Islet precursor cell (in vitro differentiated cells): Measurements from ENCODE around the gene RTEL1.
"Not testable (repeated sequence)": the region's sequence is repeated elsewhere in the genome, so short reads cannot be mapped to it uniquely, and the experiment has no call there.

Experiments
- DNase-seq: peaks from one replicate; pipeline ENCODE4 v3.0.0-alpha.2; 2018

Gene RTEL1

DNA sequence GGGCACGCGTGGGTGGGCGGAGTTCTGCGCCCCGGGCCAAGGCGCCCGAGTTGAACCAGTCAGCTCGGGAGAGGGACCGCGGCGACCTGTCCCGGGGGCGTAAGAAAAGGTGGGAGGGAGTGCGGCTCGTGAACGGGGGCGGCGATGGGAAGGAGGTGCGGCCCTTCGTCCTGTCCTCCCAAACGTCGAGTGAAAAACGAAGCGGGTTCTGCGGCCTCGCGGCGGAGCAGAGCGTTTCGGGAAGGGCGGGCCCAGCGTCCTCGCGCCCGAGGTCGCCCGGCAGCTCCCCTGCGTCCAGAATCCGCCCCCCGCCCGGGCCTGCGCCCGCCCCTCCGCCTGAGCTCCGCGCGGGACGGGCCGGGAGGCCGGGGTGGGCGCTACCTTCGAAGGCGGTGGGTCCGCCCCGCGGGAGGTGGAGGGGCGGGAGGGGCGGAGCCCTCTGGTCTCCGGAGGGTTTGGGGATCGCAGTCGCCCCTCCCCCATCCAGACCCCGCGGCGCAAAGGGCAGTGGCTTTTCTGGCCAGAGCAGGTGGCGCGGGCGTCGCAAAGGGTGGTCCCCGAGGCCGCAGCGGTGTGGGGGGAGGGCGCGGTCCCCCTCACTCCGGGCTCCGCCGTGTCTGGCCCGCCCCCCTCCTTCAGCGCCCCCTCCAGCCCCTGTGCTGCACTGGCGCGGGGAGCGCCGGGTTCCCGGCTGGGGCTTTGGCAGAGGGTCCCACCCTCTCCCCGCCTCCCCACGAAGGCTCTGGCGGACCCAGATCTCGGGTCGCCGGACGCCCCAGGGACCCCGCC is 5.7 kb upstream of the RTEL1 start:
- DNase-seq = no peak

DNA sequence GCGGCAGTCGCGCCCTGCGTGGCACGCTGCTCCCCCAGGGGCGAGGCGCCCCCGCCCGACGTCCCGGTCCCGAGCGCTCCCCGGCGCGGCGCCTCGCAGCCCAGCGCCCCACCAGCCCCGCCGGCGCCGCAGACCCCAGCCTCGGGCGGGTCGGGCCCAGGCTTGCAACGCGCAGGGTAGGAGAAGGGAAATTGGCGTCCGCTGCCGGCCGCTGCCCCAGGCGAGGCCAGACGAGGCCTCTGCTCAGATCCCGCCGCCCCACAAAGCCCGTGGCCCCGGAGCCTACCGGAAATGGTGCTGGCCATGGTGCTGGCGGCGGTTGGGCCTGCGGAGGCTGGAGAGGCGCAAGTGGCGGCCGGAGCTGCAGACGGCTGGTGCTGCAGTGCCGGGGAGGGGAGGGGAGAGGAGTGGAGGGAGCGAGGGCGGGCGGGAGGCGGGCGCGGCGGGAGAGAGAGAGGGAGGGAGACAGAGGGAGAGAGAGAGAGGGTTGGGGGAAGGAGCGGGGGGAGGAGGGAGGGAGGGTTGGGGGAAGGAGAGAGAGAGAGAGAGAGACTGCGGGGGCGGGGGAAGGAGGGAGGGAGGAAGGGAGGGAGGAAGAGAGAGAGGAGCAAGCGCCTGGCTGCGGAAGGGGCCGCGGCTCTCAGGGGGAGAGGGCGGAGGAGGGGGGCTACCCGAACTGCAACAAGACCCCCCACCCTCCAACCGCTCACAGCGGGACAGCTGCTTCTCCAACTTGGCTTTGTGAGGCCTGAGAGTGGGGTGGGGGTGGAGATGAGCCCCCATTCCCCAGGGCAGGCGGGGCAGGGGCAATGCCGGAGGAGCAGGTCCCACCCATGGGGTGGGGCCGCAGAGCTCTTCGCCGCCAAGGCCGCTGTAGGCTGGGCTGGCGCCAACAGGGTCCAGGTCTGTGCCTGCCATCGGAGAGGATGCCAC is 4.8 kb upstream of the RTEL1 start, which contains the start of gene STMN3:
TSS of gene STMN3 (minus strand) at position 384 of the 933 bp plus-strand sequence. CDS start at position 305, 79 bp downstream.
- peak; percentile 98 for DNase-seq

DNA sequence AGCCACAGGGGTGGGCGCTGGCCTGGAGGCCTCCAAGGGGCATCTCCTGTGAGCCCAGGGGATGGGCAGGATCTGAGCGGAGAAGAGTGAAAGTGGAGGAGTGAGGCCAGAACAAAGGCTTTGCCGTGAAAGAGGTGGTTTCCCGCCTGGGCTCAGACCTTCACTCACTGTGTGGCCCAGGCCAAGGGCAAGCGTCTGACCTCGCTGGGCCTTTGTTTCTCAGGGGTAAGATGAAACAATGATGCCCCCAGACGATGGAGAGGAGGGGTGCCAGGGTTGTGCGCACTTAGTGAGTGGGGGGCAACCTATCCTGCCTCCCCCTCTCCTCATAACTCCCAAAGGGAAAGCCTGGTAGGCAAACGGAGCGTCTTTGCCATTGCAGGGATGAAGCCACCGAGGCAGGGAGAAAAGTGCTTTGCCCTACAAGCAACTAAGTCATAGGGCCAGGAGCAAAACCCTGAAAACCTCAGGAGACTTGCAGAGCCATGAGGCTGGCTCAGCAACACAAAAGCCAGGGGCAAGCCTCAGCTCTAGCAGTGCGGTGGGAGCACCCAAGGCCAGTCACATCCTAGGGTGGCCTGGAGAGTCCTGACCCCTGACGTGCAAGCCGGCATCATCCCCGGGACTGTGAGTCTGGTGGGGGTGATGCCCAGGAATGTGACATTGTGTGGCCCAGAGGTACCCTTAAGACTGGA is 4.0 kb upstream of the RTEL1 start:
- DNase-seq = no peak

DNA sequence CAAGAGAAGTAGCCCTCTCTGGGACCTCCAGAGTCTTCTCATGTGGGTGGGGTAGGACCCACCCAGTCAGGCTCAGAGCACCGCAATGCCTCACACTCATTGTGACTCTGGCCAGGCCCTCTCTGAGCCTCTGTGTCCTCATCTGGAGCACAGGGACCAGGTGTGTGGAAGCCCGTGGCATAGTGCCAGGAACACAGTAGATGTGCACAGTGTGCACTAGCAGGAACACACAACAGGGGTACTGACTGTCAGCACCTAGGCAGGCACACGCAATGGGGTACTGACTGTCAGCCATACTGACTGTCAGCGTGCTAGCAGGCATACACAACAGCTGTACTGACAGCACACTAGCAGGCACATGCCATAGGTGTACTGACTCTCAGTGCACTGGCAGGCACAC is 2.9 kb upstream of the RTEL1 start:
- no peak for DNase-seq

DNA sequence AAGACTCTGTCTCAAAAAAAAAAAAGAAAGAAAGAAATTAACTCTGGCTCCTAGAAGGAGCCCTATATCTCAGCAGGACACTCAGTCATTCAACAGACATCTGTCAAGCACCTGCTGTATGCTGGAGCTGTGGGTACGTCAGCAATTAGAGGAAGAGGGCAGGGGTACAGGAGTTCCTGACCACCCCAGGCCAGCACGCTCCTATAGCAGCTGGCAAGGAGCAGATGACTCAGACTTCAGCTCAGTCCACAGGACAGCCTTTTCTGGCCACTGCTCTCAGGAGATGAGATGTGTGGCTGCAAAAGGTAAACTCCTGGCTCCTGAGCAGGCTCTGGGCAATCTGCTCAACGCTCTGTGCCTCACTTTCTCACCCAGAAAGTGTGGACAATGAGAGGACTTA is 1.7 kb upstream of the RTEL1 start:
- no peak for DNase-seq

DNA sequence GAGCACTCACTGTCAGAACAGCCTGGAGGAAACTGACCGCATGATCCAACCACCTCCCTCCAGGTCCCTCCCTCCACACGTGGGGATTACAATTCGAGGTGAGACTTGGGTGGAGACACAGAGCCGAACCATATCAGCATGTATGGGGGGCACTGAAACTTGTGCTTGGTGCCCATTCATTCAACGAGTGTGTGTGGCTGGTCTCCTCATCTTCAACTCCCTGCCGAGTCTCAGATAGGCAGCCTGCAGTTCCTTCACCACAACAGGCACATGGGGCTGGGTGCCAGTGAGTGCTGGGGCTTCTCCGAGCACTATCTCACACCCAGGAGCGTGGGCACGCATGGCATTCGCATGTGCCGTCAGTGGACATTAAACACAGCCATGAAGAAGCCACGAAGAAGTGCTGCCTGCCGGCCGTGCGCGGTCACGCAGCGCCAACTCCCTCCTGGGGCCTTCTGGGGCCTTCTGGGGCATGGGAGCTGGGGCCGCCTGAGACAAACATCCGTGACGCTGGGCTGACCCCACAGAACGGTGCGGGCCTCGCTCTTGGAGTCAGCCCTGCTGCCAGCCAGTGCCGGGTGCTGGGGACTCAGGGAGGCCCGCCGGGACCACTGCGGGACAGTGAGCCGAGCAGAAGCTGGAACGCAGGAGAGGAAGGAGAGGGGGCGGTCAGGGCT is 714 bp upstream of the RTEL1 start:
- no peak for DNase-seq

DNA sequence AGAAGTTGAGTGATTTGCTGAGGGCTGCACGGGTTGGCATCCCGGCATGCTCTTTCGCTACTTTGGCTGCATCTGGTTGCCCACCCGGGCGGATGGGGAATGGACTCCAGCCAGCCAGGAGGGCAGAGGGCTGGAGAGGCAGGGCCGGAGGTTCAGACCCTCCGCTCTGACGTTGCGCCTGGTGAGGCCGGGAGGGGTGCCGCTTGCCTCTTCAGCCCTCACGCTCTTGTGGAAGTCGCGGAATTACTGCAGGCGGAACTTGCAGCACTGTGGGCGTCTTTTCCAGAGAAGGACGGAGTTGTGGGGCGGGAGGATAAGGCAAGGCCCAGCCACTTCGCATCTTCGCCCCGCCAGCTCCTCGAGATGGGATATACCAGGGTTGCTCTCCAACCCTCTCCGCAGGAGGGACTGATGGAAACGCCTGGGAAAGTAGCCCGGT is 656 bp downstream of the RTEL1 start:
- DNase-seq = no peak

DNA sequence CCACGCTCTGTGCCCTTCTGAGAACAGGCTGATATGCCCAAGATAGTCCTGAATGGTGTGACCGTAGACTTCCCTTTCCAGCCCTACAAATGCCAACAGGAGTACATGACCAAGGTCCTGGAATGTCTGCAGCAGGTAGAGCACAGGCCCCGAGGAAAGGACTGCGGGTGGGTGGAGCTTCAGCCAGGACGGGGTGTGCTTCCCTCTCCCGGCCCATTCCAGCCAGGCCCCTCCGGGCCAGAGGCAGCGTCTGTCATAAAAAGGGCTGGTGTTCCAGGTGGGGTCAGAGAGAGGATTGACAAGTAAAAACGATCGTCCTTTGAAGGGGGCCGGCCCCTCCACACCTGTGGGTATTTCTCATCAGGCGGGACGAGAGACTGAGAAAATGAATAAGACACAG is 1.3 kb downstream of the RTEL1 start:
- DNase-seq = peak; percentile 73

DNA sequence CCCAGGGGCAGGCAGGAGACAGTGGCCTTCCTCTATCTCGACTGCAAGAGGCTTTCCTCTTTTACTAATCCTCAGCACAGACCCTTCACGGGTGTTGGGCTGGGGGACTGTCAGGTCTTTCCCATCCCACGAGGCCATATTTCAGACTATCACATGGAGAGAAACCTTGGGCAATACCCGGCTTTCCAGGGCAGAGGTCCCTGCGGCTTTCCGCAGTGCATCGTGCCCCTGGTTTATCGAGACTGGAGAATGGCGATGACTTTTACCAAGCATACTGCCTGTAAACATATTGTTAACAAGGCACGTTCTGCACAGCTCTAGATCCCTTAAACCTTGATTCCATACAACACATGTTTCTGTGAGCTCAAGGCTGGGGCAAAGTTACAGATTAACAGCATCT is 2.1 kb downstream of the RTEL1 start:
- not testable (repeated sequence) for DNase-seq

DNA sequence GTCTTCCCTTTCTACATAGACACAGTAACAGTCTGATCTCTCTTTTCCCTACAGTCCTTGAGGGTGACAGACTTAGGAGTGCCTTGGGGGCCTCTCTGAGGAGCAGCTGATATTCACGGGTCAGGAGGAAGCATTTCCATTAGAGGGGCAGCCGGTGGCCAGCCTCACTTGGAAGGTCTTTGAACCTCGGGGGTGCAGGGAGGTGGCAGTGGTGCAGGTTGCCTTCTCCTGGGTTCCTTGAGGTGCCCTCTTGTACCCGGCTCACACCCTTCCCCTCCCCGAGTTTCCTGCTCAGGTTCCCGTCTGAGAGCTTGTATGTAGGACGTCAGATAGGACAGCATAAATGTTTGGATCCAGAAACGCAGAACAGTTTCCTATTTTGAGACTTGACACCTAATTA is 2.5 kb downstream of the RTEL1 start:
- no peak for DNase-seq

DNA sequence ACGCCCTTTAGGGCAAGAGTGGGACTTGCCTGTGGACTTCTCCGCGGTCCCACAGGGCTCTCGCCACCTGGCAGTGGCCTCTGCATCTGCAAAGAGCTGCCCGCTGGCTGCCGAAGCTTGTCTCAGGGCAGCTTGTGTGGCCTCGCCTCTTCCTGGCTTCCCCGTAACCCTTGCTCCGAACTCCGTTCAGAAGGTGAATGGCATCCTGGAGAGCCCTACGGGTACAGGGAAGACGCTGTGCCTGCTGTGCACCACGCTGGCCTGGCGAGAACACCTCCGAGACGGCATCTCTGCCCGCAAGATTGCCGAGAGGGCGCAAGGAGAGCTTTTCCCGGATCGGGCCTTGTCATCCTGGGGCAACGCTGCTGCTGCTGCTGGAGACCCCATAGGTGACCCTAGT is 3.0 kb downstream of the RTEL1 start:
- DNase-seq = no peak

DNA sequence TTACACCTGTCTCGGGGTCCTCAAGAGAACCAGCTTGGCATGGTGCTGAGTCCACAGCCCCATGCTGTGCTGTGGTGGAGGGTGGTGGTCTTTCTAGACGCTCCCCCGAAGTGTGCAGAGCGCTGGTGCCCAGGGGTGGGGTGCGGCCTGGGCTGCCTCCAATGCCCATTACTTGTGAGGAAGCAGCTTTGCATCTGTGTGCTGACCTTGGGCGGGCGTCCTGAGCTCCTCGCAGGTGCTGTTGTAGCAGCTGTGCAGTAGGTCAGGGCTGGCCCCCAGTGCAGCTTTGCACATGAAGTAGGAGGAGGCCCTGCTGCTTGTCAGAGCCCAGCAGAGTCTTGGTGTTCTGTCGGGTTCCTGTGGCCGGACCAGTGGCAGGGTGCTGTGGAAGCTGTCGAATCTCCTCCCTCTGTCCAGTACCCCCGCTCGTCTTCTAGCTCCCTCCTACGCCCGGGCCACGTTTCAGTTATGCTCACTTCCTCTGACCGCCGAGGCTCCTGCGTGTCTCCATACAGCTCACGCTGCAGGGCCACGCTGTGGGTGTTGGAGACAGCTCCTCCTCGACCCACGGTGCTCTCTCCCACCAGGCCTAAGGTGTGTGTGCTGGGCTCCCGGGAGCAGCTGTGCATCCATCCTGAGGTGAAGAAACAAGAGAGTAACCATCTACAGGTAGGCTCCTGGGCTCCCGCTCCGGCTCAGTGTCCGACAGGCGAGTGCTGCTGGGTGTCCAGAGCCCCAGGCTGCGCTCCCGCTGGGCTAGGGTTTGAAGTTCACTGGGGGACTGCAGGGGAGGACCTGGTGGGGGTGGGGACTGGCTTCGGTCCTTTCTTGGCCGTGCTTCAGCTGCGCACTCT is 4.1 kb downstream of the RTEL1 start:
- no peak for DNase-seq

DNA sequence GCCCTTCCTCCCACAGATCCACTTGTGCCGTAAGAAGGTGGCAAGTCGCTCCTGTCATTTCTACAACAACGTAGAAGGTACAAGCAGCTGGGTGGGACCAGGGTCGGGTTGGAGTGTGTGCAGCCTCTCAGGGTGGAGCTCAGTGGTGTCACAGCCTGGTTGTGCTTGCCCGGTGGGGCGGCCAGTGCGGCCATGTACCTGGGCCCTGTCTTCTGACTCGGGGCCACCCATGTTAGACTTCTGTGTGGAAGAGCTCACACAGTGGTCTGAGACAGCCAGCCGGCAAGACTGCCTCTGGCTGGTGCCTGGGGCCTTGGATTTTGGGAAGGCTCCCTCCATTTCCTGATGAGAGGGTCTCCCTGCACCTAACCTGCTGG is 4.7 kb downstream of the RTEL1 start:
- DNase-seq = no peak

DNA sequence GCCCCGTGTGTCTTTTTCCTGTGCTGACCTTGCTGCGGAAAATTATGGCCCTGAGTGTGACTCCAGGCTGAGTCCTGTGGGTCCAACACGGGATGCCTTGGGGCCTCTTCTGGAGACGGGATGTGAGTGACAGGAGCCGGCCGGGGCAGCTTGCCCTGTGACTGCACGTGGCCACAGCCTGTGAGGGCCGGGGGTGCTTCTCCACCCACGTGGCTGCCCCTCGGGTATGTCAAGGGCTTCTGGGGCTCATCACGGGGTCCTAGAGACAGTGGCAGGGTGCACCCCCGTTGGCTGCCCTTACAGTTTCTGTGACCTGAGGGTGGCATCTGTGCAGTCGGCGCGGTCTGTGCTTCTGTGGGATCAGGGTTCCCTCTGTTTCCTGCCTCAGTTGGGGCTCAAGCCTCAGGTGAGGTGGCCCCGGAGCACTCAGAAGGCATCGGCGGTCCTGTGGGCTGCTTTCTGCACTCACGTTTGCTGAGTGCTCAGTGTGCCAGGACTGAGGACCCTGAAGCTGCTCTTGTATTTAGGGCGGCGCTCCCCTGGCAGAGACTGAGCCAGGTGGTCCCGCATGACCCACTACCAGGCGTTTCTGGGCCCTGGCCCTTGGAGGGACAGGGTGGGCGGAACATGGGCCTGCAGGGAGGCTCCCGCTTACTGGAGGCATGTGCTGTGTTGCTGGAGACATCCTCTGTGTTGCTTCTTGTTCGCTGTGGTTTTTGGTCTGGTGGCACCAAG is 5.4 kb downstream of the RTEL1 start:
- no peak for DNase-seq

DNA sequence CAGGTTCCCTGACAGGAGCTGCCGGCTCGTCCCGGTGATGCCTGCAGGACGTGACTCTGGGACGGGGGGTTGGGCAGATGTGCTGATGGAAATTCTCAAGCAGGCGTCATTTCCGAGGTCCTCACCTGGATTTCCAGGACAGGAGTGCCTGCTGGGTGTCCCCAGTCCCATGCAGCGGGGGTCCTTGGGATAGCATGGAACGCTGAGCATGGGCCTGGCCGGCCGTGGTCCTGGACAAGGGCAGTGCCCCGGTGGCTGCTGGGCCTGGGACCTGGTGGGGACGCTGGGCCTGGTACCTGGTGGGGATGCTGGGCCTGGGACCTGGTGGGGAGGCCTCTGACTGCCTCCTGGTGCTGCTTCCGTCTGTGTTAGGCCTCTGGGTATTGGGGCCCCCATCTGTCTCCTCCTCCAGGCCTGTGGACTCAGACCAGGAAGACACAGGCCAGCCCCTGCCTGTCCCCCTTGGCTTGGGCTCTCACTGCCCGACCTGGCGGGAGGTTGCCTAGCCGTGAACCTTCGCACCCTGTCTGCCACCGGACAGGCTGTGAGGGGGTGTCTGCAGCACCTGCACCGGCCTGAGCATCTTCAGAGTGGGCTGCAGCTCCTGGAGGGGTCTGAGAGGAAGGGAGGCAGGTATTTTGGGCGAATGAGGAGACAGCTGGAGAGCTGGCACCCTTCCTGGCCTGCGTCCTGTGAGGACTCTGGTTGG is 6.2 kb downstream of the RTEL1 start:
- no peak for DNase-seq

DNA sequence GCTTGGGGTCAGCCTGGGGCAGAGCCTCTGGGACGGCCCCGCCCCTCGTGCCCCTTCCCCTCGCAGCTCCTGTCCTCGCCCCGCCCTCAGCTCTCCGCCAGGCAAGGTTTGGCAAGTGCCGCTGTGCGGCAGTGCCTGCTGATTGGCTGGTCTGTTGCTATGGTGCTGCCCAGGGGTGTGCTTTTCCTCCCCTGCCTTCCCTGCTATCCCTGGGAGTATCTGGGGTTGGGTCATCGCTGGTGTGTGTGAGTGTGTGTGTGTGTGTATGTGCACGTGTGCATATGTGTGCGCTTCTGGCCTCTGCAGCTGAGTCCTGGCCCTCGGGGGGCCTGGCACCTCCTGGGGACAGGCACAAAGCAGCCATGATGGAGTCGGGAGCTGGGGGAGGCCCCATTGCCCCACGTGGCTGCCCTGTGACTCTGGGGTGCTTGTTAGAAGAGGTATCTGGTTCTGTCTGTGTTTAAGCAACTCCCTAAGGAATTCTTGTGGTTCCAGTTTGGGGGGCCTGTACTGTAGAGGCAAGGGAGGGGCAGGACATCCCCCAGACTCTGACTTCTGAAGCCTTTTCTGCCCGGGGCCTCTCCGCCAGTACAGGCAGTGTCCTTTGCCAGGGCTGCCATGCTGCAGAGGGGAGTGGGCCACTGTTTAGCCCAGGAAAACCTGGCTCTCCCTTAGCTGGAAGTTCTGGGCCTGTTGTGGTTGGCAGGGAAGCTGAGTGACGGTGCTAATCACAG is 6.9 kb downstream of the RTEL1 start:
- no peak for DNase-seq

DNA sequence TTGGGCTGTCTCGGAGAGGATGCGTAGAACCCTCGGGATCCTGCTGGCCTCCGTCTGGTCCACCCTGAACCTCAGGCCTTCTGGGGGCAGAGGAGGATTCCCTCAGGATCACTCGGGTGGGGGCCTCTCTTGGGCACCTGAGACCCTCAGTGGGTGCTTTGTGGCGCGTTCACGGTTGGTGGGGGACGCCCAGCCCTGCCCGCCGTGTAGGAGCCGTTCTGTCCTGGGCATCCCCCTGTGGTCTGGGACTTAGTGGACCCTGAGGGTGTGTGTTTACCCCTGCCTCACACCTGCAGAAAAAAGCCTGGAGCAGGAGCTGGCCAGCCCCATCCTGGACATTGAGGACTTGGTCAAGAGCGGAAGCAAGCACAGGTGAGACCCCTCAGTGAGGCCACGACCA is 7.6 kb downstream of the RTEL1 start:
- DNase-seq = no peak

DNA sequence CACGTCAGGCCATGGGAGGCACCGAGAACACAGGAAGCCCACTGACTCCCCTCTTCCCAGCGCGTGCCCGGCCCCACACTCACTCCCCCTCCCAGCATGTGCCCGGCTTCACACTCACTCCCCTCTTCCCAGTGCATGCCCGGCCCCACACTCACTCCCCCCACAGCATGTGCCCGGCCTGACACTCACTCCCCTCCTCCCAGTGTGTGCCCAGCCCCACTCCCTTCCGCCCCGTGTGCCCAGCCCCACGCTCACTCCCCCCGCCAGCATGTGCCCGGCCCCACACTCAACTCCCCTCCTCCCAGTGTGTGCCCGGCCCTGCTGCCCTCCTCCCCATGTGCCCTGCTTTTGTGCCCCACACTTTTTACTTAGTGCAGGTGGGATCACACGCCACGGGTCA is 9.7 kb downstream of the RTEL1 start:
- no peak for DNase-seq

DNA sequence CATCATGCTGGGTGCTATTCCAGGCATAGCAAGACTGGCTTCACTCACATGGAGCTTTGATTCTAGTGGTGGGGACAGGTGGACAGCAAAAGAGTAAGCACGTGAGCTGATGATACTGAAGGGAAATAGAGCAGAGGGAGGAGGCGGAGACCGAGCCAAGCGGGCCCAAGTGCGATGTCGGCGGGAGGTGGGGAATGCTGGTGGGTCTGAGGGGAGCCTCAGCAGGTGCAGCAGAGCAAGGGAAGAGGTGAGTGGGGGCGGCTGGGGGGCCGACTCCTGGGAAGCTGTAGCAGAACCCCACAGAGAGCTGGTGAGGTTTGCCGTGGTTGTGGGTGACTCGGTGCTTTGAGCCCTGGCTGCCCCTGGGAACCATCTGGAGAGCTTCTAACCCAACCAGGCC is 10.2 kb downstream of the RTEL1 start:
- no peak for DNase-seq

DNA sequence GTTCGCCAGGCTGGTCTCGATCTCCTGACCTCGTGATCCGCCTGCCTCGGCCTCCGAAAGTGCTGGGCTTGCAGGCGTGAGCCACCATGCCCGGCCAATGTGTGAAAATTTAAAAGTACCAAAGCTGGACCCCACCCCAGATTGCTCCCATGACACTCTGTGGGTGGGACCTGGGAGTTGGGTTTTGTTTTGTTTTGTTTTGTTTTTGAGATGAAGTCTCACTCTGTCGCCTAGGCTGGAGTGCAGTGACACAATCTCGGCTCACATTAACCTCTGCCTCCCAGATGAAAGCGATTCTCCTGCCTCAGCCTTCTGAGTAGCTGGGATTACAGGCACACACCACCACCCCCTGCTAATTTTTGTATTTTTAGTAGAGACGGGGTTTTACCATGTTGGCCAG is 13.6 kb downstream of the RTEL1 start:
- DNase-seq = not testable (repeated sequence)
